Medulla oblongata (tissue), 1 donor: ENCODE results near the gene DOHH.

Experiments used
- DNase-seq: peaks from one replicate; pipeline ENCODE4 v3.0.0-alpha.2; 2015; ENCODE audit errors: extremely low spot score

Gene DOHH

GRCh38 chr19:3503036-3503572 is 2.6 kb upstream of the DOHH start:
- no peak for DNase-seq

DNA sequence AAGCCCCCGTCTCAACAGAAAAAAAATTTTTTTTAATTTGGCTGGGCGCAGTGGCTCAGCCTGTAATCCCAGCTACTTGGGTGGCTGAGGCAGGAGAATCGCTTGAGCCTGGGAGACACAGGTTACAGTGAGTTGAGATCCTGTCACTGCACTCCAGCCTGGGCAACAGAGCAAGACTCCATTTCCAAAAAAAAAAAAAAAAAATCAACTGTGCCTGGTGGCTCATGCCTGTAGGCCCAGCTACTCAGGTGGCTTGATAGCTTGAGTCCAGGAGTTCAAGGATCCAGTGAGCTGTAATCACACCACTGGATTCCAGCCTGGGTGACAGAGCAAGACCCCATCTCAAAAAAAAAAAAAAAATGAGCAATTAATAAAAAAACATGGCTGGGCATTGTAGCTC is 1.3 kb upstream of the DOHH start:
- DNase-seq, result no peak

GRCh38 chr19:3499738-3500428 is 591 bp downstream of the DOHH start:
- DNase-seq, result no peak

GRCh38 chr19:3497757-3498520 is 2.5 kb downstream of the DOHH start:
- no peak for DNase-seq

GRCh38 chr19:3496392-3497273 is 3.8 kb downstream of the DOHH start:
- no peak for DNase-seq

DNA sequence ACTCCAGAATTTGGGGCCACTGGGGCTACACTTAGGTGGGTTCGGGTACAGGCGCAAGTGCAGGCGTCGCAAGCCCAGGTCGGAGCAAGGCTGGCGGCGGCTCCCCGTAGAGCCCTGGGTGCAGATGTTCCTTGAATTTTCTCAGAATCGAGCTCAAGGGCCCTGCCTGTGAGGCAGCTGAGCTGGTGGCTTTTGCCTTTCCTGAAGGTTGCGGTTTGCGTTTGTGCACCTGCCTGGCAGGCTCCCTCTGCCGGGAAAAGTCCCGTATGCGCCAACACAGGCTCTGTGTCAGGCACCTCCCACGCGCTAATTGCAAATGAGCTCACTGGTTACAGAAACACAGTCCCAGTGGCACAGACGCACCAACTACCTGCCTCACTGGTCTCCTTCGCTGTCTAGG is 5.9 kb downstream of the DOHH start:
- DNase-seq, result no peak

DNA sequence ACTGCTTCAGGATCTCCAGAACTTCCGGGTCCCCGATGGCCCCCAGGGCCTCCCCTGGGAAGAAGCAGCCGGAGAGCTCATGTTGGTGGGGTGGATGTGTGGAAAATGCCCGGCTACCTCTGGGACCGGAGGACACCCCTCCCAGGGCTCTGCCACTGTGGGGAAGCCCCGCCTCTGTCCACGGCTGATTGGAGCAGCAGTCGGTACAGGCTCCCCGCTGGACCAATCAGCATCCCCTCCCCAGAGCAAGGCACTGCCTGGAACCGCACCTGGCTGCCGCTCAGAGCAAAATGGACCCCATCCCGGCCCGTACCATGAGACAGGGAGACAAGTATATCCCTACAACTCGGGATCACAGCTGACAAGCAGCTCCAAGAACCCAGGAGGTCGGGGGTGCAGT is 6.4 kb downstream of the DOHH start:
- DNase-seq, result peak; percentile 92

GRCh38 chr19:3493651-3494050 is 6.8 kb downstream of the DOHH start:
- DNase-seq, result no peak

GRCh38 chr19:3492919-3493318 is 7.6 kb downstream of the DOHH start:
- no peak for DNase-seq

DNA sequence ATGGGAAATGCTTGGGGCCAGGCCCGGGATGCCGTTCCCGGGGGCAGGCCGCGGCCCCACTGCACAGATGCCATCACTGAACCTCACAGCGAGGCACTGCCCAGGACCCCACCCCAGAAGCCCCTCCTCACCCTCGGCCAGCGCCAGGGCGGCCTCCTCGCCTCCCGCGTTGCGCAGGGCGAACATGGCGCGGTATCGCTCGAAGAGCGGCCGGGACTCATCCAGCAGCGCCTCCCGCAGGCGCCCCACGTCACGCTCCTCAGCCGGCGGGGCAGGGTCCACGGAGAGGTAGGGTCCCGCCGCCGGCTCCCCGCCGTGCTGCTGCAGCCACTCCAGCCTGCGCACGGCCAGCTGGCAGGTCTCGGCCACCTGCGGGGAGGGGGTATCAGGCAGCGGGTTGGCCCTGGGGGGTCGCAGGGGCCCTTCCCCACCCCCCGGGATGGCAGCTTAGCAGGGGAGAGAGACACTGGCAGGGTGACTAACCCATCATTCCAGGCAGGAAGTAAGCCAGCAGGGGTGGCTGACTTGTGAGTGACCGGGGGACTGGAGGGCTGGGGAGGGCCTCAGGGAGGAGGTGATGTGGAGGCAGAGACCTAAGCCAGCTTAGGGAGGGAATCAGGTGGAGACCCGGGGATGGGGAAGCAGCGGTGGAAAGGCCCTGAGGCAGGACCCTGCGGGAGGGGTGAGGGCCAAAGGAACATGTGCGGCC is 8.2 kb downstream of the DOHH start:
- DNase-seq, result no peak

GRCh38 chr19:3491396-3492119 is 8.9 kb downstream of the DOHH start:
- no peak for DNase-seq

DNA sequence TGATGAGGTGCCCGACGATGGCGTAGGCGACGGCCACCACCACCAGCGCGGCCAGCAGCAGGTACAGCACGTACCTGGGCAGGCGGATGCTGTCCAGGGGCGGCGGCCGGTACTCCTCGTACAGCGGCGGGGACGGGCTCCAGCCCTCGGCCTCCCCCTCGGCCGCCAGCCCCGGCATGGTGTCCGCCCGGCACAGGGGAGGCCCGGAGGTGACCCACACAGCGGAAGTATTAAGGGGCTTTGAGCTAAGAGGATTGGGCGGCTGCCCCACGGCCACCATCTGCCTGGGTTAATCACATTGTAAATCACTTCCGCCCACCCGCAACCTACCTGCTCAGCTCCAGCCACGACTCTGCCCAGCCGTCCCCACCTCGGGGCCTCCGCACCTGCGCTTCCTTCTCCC is 17.2 kb downstream of the DOHH start, which contains the start of gene SMIM44:
Gene SMIM44, minus strand, starts transcription at position 216 of the 403 bp plus-strand sequence. Its CDS starts 38 bp downstream, at position 178.
- DNase-seq, result no peak

GRCh38 chr19:3482507-3483225 is 17.8 kb downstream of the DOHH start:
- DNase-seq, result no peak

GRCh38 chr19:3481241-3482090 is 19.0 kb downstream of the DOHH start:
- DNase-seq, result no peak

- no peak for DNase-seq
Measured at GRCh38 chr19:3480383-3481091, 19.9 kb downstream of the DOHH start, which contains the start of gene SMIM24. SMIM24 (minus strand) TSS chr19:3480525; CDS start chr19:3480463, 62 bp downstream.

DNA sequence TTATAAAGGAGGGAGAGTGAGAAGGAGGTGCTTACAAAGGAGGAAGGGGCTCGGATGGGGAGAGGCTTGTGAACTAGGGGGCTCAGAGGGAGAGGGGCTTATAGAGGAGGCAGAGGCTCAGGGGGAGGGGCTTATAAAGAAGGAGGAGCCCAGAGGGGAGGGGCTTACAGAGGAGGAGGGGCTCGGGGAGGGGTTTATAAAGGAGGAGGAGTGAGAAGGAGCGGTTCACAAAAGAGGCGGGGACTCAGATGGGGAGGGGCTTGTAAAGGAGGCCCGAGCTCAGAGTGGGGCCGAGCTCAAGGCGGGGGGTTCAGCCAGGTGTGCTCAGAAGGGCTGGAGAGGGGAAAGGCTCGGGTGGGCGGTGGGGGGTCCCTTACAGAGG is 20.6 kb downstream of the DOHH start:
- DNase-seq, result no peak

GRCh38 chr19:3479177-3479833 is 21.2 kb downstream of the DOHH start:
- DNase-seq, result peak; percentile 42
